ENCODE data around the gene MYT1. TPM values are rescaled to one million over a fixed set of nuclear protein-coding genes. Genes with fewer than 3 reads are reported as not detected.

Gene MYT1
- total and polyA plus RNA-seq, 2 of the 8 experiments (the other 6 are each of a cell fraction or from before 2014, with no cell fraction given): 0.63 to 2.0 TPM

DNA sequence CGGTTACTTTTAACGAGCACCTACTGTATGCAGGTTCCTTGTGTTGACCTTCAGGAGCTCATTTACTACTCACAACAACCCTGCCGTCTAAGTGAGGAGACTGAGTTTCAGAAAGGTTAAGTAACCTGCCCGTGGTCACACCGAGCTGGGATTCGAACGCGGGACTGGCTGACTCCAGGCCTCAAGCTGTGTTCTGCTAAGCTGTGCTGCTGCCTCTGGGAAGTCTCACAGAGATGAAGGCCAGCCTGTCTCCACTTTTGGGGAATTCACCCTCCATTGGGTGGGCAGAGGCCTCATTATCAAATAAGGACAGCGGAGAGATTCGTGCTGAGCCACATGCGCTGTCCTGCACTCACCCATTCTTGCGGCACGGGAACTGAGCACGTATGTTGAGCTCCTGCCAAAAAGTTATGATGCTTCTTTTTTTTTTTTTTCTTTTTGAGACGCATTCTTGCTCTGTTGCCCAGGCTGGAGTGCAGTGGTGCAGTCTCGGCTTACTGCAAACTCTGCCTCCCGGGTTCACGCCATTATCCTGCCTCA lies 25.9 kb upstream of the MYT1 start (continued):
- TF ChIP-seq, protein P1, sequence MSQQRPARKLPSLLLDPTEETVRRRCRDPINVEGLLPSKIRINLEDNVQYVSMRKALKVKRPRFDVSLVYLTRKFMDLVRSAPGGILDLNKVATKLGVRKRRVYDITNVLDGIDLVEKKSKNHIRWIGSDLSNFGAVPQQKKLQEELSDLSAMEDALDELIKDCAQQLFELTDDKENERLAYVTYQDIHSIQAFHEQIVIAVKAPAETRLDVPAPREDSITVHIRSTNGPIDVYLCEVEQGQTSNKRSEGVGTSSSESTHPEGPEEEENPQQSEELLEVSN (IDR thresholded peaks at IDR 0.05): no peak
- no peak for TF ChIP-seq TCF12 (IDR thresholded peaks at IDR 0.05; ENCODE audit: low read depth, low read length)
- TF ChIP-seq RNF2 (IDR thresholded peaks at IDR 0.05; ENCODE audit: borderline replicate concordance, low read depth, low read length, missing control alignments, poor library complexity, severe bottlenecking): no peak
- no peak for TF ChIP-seq FOSL1 (IDR thresholded peaks at IDR 0.05; ENCODE audit: insufficient read depth, low read depth, low read length)
- TF ChIP-seq SP2 (IDR thresholded peaks at IDR 0.05; ENCODE audit: low read length): no peak
- no peak for TF ChIP-seq SP1 (IDR thresholded peaks at IDR 0.05; ENCODE audit: low read depth, low read length)

All from H1 (cell line).